Subcutaneous adipose tissue (tissue), 4 donors: ENCODE results near the gene FPR3. TPM values are rescaled to one million over a fixed set of nuclear protein-coding genes. Genes with fewer than 3 reads are reported as not detected.

ENCODE experiments used
- total RNA-seq, 4 donors: library from RNA; depleted of rRNA; stranded (reverse); fragments of >200 nt; gene quantifications; one replicate each; pipeline ENCODE4 v1.1.0, GENCODE V29; 2016
- TF ChIP-seq, protein P1 (sequence below): fragments of 450-650 bp; IDR thresholded peaks from one replicate; pipeline ENCODE4 v1.5.1; 2016; ENCODE audit warnings: low read depth, mild to moderate bottlenecking, control low read depth, antibody characterized with exemption, moderate library complexity

Gene FPR3
- total RNA-seq, 4 donors from 2014 or later = 3.2 to 112 (median 27.3) TPM

DNA sequence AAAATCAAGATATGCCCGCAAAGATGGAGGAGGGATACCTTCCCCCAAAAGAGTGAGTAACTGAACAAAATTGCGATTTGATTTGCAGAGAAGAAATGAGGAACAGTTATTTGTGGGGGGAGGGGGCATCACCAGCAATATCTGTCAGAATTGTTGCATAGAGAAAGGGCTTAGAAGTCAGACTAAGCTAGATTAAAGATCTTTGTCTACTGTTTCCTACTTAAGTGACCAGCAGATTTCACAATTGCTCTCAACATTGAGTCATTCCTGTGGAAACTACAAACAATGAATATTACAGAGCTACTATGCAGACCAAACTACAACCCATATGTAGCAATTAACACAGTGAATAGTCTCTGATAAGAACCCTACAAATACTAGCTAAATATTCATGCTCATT is 27.4 kb downstream of the FPR3 start:
- TF ChIP-seq, protein P1, sequence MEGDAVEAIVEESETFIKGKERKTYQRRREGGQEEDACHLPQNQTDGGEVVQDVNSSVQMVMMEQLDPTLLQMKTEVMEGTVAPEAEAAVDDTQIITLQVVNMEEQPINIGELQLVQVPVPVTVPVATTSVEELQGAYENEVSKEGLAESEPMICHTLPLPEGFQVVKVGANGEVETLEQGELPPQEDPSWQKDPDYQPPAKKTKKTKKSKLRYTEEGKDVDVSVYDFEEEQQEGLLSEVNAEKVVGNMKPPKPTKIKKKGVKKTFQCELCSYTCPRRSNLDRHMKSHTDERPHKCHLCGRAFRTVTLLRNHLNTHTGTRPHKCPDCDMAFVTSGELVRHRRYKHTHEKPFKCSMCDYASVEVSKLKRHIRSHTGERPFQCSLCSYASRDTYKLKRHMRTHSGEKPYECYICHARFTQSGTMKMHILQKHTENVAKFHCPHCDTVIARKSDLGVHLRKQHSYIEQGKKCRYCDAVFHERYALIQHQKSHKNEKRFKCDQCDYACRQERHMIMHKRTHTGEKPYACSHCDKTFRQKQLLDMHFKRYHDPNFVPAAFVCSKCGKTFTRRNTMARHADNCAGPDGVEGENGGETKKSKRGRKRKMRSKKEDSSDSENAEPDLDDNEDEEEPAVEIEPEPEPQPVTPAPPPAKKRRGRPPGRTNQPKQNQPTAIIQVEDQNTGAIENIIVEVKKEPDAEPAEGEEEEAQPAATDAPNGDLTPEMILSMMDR = no peak

DNA sequence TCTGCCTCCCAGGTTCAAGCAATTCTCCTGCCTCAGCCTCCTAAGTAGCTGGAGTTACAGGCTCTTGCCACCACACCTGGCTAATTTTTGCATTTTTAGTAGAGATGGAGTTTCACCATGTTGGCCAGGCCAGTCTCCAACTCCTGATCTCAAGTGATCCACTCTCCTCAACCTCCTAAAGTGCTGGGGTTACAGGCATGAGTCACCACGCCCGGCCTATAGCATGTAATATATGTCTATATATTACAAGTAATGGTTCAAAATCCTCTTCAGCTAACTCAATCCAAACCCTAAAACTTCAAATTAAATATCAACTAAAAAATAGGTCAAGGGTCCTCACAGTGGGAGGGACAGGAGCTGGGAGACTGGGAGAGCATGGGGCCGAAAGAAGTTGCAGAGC is 28.0 kb downstream of the FPR3 start:
- TF ChIP-seq, protein P1 = no peak

DNA sequence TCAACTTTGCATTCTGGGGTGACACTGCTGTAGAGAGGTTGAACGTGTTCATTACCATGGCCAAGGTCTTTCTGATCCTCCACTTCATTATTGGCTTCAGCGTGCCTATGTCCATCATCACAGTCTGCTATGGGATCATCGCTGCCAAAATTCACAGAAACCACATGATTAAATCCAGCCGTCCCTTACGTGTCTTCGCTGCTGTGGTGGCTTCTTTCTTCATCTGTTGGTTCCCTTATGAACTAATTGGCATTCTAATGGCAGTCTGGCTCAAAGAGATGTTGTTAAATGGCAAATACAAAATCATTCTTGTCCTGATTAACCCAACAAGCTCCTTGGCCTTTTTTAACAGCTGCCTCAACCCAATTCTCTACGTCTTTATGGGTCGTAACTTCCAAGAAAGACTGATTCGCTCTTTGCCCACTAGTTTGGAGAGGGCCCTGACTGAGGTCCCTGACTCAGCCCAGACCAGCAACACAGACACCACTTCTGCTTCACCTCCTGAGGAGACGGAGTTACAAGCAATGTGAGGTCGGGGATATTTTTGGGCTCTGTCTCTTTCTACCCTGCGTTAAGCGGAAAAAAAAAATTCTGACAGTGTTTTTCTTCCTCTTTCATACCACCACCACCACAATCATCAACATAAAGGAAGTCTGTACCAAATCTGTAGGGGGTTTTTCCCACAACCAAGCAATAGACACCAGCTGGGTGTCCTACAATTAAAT is 29.5 kb downstream of the FPR3 start:
- TF ChIP-seq, protein P1 = no peak

DNA sequence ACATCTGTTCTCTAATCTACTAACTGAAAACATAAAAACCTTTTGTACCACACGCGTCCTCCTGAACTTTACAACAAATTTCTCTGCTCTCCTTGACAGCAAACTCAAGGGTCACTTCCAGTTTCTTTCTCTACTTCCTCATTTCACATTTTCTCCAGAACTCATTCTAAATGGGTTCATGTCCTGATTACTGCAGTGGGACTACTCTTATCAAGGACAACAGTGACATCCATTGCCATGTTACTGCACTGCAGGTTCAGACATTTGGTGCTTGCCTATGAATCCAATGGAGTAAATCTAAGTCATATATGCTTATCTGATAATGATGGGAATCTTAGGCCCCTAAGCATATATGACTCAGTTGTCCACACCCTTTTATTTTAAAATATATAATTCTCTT is 35.3 kb downstream of the FPR3 start:
- TF ChIP-seq, protein P1 = no peak

DNA sequence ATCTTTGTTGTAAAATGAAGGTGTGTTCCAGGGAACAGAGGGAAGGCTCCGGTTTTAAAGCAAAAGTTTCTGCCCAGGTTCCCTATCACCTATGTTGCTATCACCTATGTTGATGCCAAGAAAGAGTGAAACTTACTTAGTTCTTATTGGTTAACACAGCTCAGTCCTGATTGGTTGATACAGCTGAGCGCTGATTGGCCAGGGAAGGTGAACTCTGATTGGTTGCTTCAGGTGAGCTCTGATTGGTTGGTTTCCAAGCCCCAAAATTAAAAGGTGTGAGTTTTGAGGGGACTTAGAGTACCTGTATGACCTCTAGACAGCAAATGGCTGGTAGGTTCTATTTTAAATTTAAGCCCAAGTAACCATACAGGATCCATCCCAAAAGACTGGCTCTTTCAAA is 42.2 kb downstream of the FPR3 start:
- TF ChIP-seq, protein P1 = no peak

DNA sequence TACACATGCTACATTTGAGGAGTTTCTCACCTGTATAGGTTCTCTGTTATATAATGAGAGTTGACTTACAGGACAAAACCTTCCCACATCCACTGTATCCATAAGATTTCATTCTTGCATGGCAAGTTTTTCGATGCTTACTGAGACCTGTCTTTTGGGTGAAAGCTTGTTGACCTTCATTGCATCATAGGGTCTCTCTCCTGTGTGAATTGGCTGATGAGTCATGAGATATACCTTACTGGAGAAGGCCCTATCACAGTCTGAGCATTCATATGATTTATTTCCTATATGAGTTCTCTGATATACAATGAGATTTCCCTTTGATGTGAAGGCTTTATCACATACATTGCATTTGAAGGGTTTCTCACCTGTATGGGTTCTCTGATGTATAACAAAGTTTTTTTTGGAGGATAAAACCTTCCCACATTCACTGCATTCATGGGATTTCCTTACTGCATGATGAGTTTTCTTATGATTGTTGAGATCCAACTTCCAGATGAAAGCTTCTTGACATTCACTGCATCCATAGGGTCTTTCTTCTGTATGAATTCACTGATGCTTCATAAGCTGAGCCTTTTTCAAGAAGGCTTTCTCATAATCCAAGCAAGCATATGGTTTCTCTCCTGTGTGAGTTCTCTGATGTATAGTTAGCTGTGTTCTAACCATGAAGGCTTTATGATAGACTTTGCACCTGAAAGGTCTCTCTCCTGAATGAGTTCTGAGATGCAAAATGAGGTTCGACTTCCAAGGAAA is 67.1 kb downstream of the FPR3 start:
- TF ChIP-seq, protein P1 = no peak

DNA sequence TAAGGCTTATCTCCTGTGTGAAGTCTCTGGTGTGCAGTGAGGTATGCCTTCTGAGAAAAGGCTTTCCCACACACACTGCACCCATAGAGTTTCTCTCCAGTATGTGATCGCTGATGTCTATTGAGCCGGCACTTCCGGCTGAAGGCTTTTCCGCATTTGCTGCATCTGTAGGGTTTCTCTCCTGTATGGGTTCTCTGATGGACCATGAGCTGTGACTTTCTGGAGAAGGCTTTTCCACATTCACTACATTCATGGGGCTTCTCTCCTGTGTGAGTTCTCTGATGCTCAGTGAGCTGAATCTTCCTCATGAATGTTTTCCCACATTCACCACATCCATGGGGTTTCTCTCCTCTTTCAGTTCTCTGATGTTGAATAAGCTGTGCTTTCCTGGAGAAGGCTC is 78.1 kb downstream of the FPR3 start:
- TF ChIP-seq, protein P1 = no peak
